Activated naive CD8-positive, alpha-beta T cell (primary cell): ENCODE measurements around the gene LRRC56.

ENCODE experiments used
- H3K27ac Mint-ChIP-seq: one replicate; pipeline ENCODE4 v1.8.0; 2021; ENCODE audit warnings: mixed read lengths
- H3K27me3 Mint-ChIP-seq: one replicate; pipeline ENCODE4 v1.8.0; 2021; ENCODE audit warnings: mixed read lengths
- H3K36me3 Mint-ChIP-seq: one replicate; pipeline ENCODE4 v1.8.0; 2021; ENCODE audit warnings: mixed read lengths
- H3K4me1 Mint-ChIP-seq: one replicate; pipeline ENCODE4 v1.8.0; 2021; ENCODE audit warnings: low read depth, mixed read lengths
- H3K4me3 Mint-ChIP-seq: one replicate; pipeline ENCODE4 v1.8.0; 2021; ENCODE audit warnings: mild to moderate bottlenecking, mixed read lengths
- H3K9me3 Mint-ChIP-seq: one replicate; pipeline ENCODE4 v1.8.0; 2021; ENCODE audit warnings: low read depth, mixed read lengths

LRRC56 gene

GRCh38 chr11:592501-592900, 55.2 kb downstream of the LRRC56 start:
- Mint-ChIP-seq H3K27me3 (no peaks in the 10 kb centered on the region), H3K4me1 (peaks cover 25% of the 10 kb centered on the region), H3K9me3 (no peaks in the 10 kb centered on the region), H3K36me3 (peaks cover 5% of the 10 kb centered on the region), H3K4me3 (no peak overlapping the region), H3K27ac (no peak overlapping the region)

- Mint-ChIP-seq H3K4me3 (no peak overlapping the region), H3K27me3 (no peaks in the 10 kb centered on the region), H3K27ac (no peak overlapping the region), H3K9me3 (no peaks in the 10 kb centered on the region), H3K4me1 (peaks cover 21% of the 10 kb centered on the region), H3K36me3 (peaks cover 5% of the 10 kb centered on the region)
These were observed 55.6 kb downstream of the LRRC56 start for GRCh38 chr11:592918-593317.

GRCh38 chr11:593347-593746, 56.0 kb downstream of the LRRC56 start:
- Mint-ChIP-seq H3K4me3 (no peak overlapping the region), H3K4me1 (peaks cover 16% of the 10 kb centered on the region), H3K36me3 (peaks cover 5% of the 10 kb centered on the region), H3K9me3 (no peaks in the 10 kb centered on the region), H3K27ac (no peak overlapping the region), H3K27me3 (no peaks in the 10 kb centered on the region)

- H3K36me3 Mint-ChIP-seq: peaks cover 3% of the 10 kb centered on the region
- peaks cover 9% of the 10 kb centered on the region for H3K4me1 Mint-ChIP-seq
- H3K27ac Mint-ChIP-seq: no peak overlapping the region
These were observed 58.1 kb downstream of the LRRC56 start for GRCh38 chr11:595400-595799.

GRCh38 chr11:596374-596773, 59.0 kb downstream of the LRRC56 start:
- H3K27ac Mint-ChIP-seq: no peak overlapping the region
- no peaks in the 10 kb centered on the region for H3K27me3 Mint-ChIP-seq
- H3K4me1 Mint-ChIP-seq: peaks cover 9% of the 10 kb centered on the region
- peaks cover 3% of the 10 kb centered on the region for H3K36me3 Mint-ChIP-seq
- no peak overlapping the region for H3K4me3 Mint-ChIP-seq
- no peaks in the 10 kb centered on the region for H3K9me3 Mint-ChIP-seq

More at GRCh38 chr11:595400-595799, 58.1 kb downstream of the LRRC56 start:
- no peaks in the 10 kb centered on the region for H3K27me3 Mint-ChIP-seq
- no peak overlapping the region for H3K4me3 Mint-ChIP-seq
- H3K9me3 Mint-ChIP-seq: no peaks in the 10 kb centered on the region

GRCh38 chr11:597166-597725, 59.9 kb downstream of the LRRC56 start:
- Mint-ChIP-seq H3K27me3 (no peaks in the 10 kb centered on the region), H3K27ac (no peak overlapping the region), H3K4me3 (no peak overlapping the region), H3K9me3 (no peaks in the 10 kb centered on the region), H3K36me3 (peaks cover 3% of the 10 kb centered on the region), H3K4me1 (peaks cover 8% of the 10 kb centered on the region)

- no peaks in the 10 kb centered on the region for H3K27me3 Mint-ChIP-seq
- H3K4me1 Mint-ChIP-seq: peaks cover 7% of the 10 kb centered on the region
- no peak overlapping the region for H3K27ac Mint-ChIP-seq
- H3K9me3 Mint-ChIP-seq: no peaks in the 10 kb centered on the region
- H3K36me3 Mint-ChIP-seq: no peaks in the 10 kb centered on the region
- no peak overlapping the region for H3K4me3 Mint-ChIP-seq
These were observed 60.8 kb downstream of the LRRC56 start for GRCh38 chr11:598005-598680.

- Mint-ChIP-seq H3K27ac (peak overlapping the region; percentile 10), H3K9me3 (no peaks in the 10 kb centered on the region), H3K4me3 (no peak overlapping the region), H3K4me1 (no peaks in the 10 kb centered on the region), H3K27me3 (no peaks in the 10 kb centered on the region), H3K36me3 (no peaks in the 10 kb centered on the region)
These were observed 64.4 kb downstream of the LRRC56 start for GRCh38 chr11:601573-602245.

GRCh38 chr11:603154-603553, 65.8 kb downstream of the LRRC56 start:
- Mint-ChIP-seq H3K4me1 (no peaks in the 10 kb centered on the region), H3K27ac (no peak overlapping the region), H3K4me3 (no peak overlapping the region), H3K36me3 (no peaks in the 10 kb centered on the region), H3K27me3 (no peaks in the 10 kb centered on the region), H3K9me3 (no peaks in the 10 kb centered on the region)
